Measurements from ENCODE around the gene ATP1A1.

DNA sequence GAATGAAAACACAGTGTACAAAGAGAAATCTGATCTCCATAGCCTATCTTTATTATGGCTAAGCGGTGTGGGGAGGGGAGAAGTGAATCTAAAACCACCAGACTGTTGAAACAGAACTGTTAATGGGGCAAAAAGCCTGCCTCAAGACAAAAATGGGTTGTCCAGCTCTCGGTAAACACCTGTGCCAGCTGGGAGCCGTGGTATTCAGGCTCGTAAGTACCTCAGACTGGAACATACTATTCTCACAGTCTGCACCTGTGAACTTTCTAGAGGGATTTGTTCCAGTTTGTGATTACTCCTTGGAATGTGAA lies 42.7 kb upstream of the ATP1A1 start:
- TF ChIP-seq, protein P1, sequence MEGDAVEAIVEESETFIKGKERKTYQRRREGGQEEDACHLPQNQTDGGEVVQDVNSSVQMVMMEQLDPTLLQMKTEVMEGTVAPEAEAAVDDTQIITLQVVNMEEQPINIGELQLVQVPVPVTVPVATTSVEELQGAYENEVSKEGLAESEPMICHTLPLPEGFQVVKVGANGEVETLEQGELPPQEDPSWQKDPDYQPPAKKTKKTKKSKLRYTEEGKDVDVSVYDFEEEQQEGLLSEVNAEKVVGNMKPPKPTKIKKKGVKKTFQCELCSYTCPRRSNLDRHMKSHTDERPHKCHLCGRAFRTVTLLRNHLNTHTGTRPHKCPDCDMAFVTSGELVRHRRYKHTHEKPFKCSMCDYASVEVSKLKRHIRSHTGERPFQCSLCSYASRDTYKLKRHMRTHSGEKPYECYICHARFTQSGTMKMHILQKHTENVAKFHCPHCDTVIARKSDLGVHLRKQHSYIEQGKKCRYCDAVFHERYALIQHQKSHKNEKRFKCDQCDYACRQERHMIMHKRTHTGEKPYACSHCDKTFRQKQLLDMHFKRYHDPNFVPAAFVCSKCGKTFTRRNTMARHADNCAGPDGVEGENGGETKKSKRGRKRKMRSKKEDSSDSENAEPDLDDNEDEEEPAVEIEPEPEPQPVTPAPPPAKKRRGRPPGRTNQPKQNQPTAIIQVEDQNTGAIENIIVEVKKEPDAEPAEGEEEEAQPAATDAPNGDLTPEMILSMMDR (IDR thresholded peaks at IDR 0.05; ENCODE audit: low read length) = no peak
- no peak for TF ChIP-seq EZH2 (IDR thresholded peaks at IDR 0.05; ENCODE audit: borderline replicate concordance, low read length)
